Peyer's patch (tissue), 4 donors: ENCODE data around the gene LSM4. TPM values are rescaled to one million over a fixed set of nuclear protein-coding genes. Genes with fewer than 3 reads are reported as not detected.
"Not testable (repeated sequence)": the region's sequence is repeated elsewhere in the genome, so short reads cannot be mapped to it uniquely, and the experiment has no call there.

ENCODE experiments used
- DNase-seq, 3 donors: peaks; one replicate each; pipeline ENCODE4 v3.0.0-alpha.2; 2017 to 2019
- H3K27ac ChIP-seq, 4 donors: fragments of 200-600 bp; sonication (generic); one replicate each; pipeline ENCODE4 v1.5.1; 2016 to 2019
- H3K27me3 ChIP-seq, 2 donors: fragments of 200-600 bp; sonication (generic); one replicate each; pipeline ENCODE4 v1.5.1; 2019
- H3K36me3 ChIP-seq, 3 donors: fragments of 200-600 bp; sonication (generic); one replicate each; pipeline ENCODE4 v1.5.1; 2016 to 2019
- H3K4me1 ChIP-seq, 4 donors: fragments of 200-600 bp; sonication (generic); one replicate each; pipeline ENCODE4 v1.5.1; 2016 to 2019
- H3K4me3 ChIP-seq, 4 donors: fragments of 200-600 bp; sonication (generic); 1 replicate in 3 of 4; 2 replicates in 1 of 4; pipeline ENCODE4 v1.5.1; 2016 to 2019; ENCODE audit warnings: mild to moderate bottlenecking in 1 of 4
- H3K9me3 ChIP-seq, 4 donors: fragments of 200-600 bp; sonication (generic); one replicate each; pipeline ENCODE4 v1.5.1; 2016 to 2019; ENCODE audit warnings: mild to moderate bottlenecking in 1 of 4
- CTCF ChIP-seq, 6 experiments: fragments of 450-650 bp in 4 of 6; fragments of 200-600 bp in 2 of 6; sonication (generic) in 1 of 6; IDR thresholded peaks; one replicate each; pipeline ENCODE4 v1.5.1; 2017 to 2019; ENCODE audit warnings: antibody characterized with exemption in 6 of 6, mild to moderate bottlenecking in 3 of 6, moderate library complexity in 1 of 6
- POLR2A ChIP-seq, 2 donors: fragments of 450-650 bp; IDR thresholded peaks; one replicate each; pipeline ENCODE4 v1.5.1; 2017; ENCODE audit warnings: antibody characterized with exemption in 2 of 2, mild to moderate bottlenecking in 2 of 2, moderate library complexity in 2 of 2
- total RNA-seq, 4 donors: library from RNA; depleted of rRNA; stranded (reverse); fragments of >200 nt; gene quantifications; one replicate each; pipeline ENCODE4 v1.1.0, GENCODE V29; 2016

Gene LSM4
- total RNA-seq, 4 donors from 2014 or later = 102 to 193 (median 178) TPM

GRCh38 chr19:18328340-18329034, 5.6 kb upstream of the LSM4 start:
- peak; percentile 88 to 100 (median 99) for TF ChIP-seq CTCF (IDR thresholded peaks at IDR 0.05)
- peak in 1 of 2 donors; percentile 47 for TF ChIP-seq POLR2A (IDR thresholded peaks at IDR 0.05)
- Histone ChIP-seq H3K36me3 (no peaks in the 10 kb centered on the region), H3K4me3 (peak overlapping the region in 2 of 4 donors; percentile 24 to 34), H3K9me3 (no peaks in the 10 kb centered on the region), H3K27me3 (no peaks in the 10 kb centered on the region), H3K4me1 (peaks cover 2 to 22% (median 7%) of the 10 kb centered on the region in 4 donors), H3K27ac (peak overlapping the region; percentile 41 to 76 (median 68))
- peak; percentile 84 to 97 (median 93) for DNase-seq

GRCh38 chr19:18326772-18327171, 3.9 kb upstream of the LSM4 start:
- no peak overlapping the region for H3K4me3 ChIP-seq
- peaks cover 3 to 31% (median 17%) of the 10 kb centered on the region in 4 donors for H3K4me1 ChIP-seq
- TF ChIP-seq CTCF (IDR thresholded peaks at IDR 0.05) (no peak), POLR2A (IDR thresholded peaks at IDR 0.05) (no peak)
- H3K27ac ChIP-seq = no peak overlapping the region
- no peak for DNase-seq
- H3K9me3 ChIP-seq = no peaks in the 10 kb centered on the region
- H3K27me3 ChIP-seq = no peaks in the 10 kb centered on the region
- no peaks in the 10 kb centered on the region for H3K36me3 ChIP-seq

- Histone ChIP-seq H3K4me1 (peaks cover 3 to 46% (median 29%) of the 10 kb centered on the region in 4 donors), H3K27ac (peak overlapping the region in 3 of 4 donors; percentile 77 to 97 (median 95))
- H3K4me3 ChIP-seq, DNase-seq, H3K9me3 ChIP-seq, H3K36me3 ChIP-seq, H3K27me3 ChIP-seq: not testable (repeated sequence)
These were observed 1.5 kb upstream of the LSM4 start for GRCh38 chr19:18324373-18324731.

- Histone ChIP-seq H3K27me3 (no peaks in the 10 kb centered on the region), H3K4me3 (peak overlapping the region; percentile 64 to 83 (median 72)), H3K9me3 (no peaks in the 10 kb centered on the region), H3K27ac (peak overlapping the region; percentile 88 to 97 (median 94)), H3K4me1 (peaks cover 16 to 57% (median 39%) of the 10 kb centered on the region in 4 donors), H3K36me3 (no peaks in the 10 kb centered on the region)
- peak; percentile 71 to 91 (median 81) for DNase-seq
- TF ChIP-seq POLR2A (IDR thresholded peaks at IDR 0.05) (peak in 1 of 2 donors; percentile 59), CTCF (IDR thresholded peaks at IDR 0.05) (peak in 2 of 6 experiments; percentile 16 to 26)
These were observed 538 bp downstream of the LSM4 start for GRCh38 chr19:18322318-18322758.

- H3K4me1 ChIP-seq = peaks cover 16 to 62% (median 39%) of the 10 kb centered on the region in 4 donors
- H3K9me3 ChIP-seq = no peaks in the 10 kb centered on the region
- H3K36me3 ChIP-seq = no peaks in the 10 kb centered on the region
- DNase-seq = no peak
- TF ChIP-seq POLR2A (IDR thresholded peaks at IDR 0.05) (no peak), CTCF (IDR thresholded peaks at IDR 0.05) (no peak)
- H3K4me3 ChIP-seq = peak overlapping the region in 2 of 4 donors; percentile 67 to 77
- H3K27me3 ChIP-seq = no peaks in the 10 kb centered on the region
- peak overlapping the region; percentile 88 to 97 (median 94) for H3K27ac ChIP-seq
These were observed 1.2 kb downstream of the LSM4 start for GRCh38 chr19:18321734-18322102.
